GM12878 (cell line): ENCODE measurements around the gene CELSR3. TPM values are rescaled to one million over a fixed set of nuclear protein-coding genes. Genes with fewer than 3 reads are reported as not detected.

Source experiments
- ATF7 ChIP-seq: fragments of 450-650 bp; IDR thresholded peaks from 2 replicates; pipeline ENCODE4 v1.6.1; 2016; ENCODE audit warnings: low read depth, mild to moderate bottlenecking
- BACH1 ChIP-seq: fragments of 450-650 bp; IDR thresholded peaks from 2 replicates; pipeline ENCODE4 v1.6.1; 2017; ENCODE audit warnings: mild to moderate bottlenecking, borderline replicate concordance
- BHLHE40 ChIP-seq, 2 experiments: fragments of 450-650 bp in 1 of 2; IDR thresholded peaks; 2 replicates each; pipeline ENCODE4 v1.6.1; 2011 to 2017; ENCODE audit warnings: low read depth in 2 of 2, borderline replicate concordance in 1 of 2, improper control_type of control experiment in 1 of 2, low read length in 1 of 2, mild to moderate bottlenecking in 1 of 2
- CHD1 ChIP-seq: IDR thresholded peaks from 2 replicates; pipeline ENCODE4 v1.6.1; 2012; ENCODE audit warnings: low read depth, low read length, improper control_type of control experiment
- FOXK2 ChIP-seq: fragments of 450-650 bp; IDR thresholded peaks from 2 replicates; pipeline ENCODE4 v1.6.1; 2017; ENCODE audit warnings: mild to moderate bottlenecking, moderate library complexity
- HCFC1 ChIP-seq: fragments of 150-350 bp; IDR thresholded peaks from 2 replicates; pipeline ENCODE4 v1.6.1; 2014; ENCODE audit warnings: low read length
- KLF5 ChIP-seq: fragments of 450-650 bp; IDR thresholded peaks from 2 replicates; pipeline ENCODE4 v1.6.1; 2014; ENCODE audit warnings: mild to moderate bottlenecking; ENCODE audit not compliant: partially characterized antibody
- NRF1 ChIP-seq: conservative IDR thresholded peaks from 2 replicates; pipeline ENCODE4 v1.6.1; 2011; ENCODE audit warnings: mild to moderate bottlenecking, low read depth, low read length, improper control_type of control experiment
- POLR2A ChIP-seq: IDR thresholded peaks from 2 replicates; pipeline ENCODE4 v1.6.1; 2011; ENCODE audit warnings: low read depth, mild to moderate bottlenecking, low read length
- SIX5 ChIP-seq: IDR thresholded peaks from 2 replicates; pipeline ENCODE4 v1.6.1; 2011; ENCODE audit warnings: mild to moderate bottlenecking, low read depth, low read length, moderate library complexity; ENCODE audit not compliant: severe bottlenecking
- SREBF1 ChIP-seq: IDR thresholded peaks from 2 replicates; pipeline ENCODE4 v1.6.1; 2012; ENCODE audit warnings: mild to moderate bottlenecking, low read length
- TCF12 ChIP-seq: IDR thresholded peaks from 2 replicates; pipeline ENCODE4 v1.6.1; 2011; ENCODE audit warnings: low read depth, mild to moderate bottlenecking, low read length
- WRNIP1 ChIP-seq: IDR thresholded peaks from 2 replicates; pipeline ENCODE4 v1.6.1; 2011; ENCODE audit warnings: low read depth, low read length, improper control_type of control experiment, borderline replicate concordance
- YY1 ChIP-seq: IDR thresholded peaks from 2 replicates; pipeline ENCODE4 v1.6.1; 2011; ENCODE audit warnings: low read depth, mild to moderate bottlenecking, low read length
- ZBTB4 ChIP-seq: fragments of 450-650 bp; formaldehyde crosslinking; IDR thresholded peaks from 2 replicates; pipeline ENCODE4 v1.4.0; 2022; ENCODE audit warnings: mild to moderate bottlenecking, moderate library complexity
- ZNF274 ChIP-seq: IDR thresholded peaks from one replicate; pipeline ENCODE4 v1.8.0; 2011; ENCODE audit not compliant: insufficient read length, insufficient read depth
- polyA plus RNA-seq, 11 experiments: library from polyadenylated mRNA; depleted of rRNA in 4 of 11; unstranded in 6 of 11; stranded (reverse) in 5 of 11; fragments of >200 nt; fragmentation: Nextera tagmentation in 4 of 11; fragmentation: Illumina TruSeq in 1 of 11; extraction: Ambion mirVana in 4 of 11; extraction: Trizol in 1 of 11; gene quantifications; 1 replicate in 1 of 11; 2 replicates in 10 of 11; pipeline versions ENCODE4 v1.2.1 to v1.2.3, GENCODE V29; 2011 to 2016; ENCODE audit warnings: inconsistent platforms in 2 of 11, missing spikeins in 2 of 11, low read depth in 1 of 11
- total RNA-seq, 4 experiments: library from RNA; depleted of rRNA in 3 of 4; stranded (reverse); fragments of >200 nt in 3 of 4; fragmentation: Illumina TruSeq in 1 of 4; extraction: Trizol in 1 of 4; gene quantifications; 2 replicates each; pipeline versions ENCODE4 v1.2.1 to v1.2.3, GENCODE V29; 2013 to 2021
- TF ChIP-seq, protein P1 (sequence below): IDR thresholded peaks from 2 replicates; pipeline ENCODE4 v1.6.1; 2012; ENCODE audit warnings: mild to moderate bottlenecking, low read depth, low read length
- TF ChIP-seq, protein P2 (sequence below): fragments of 450-650 bp; IDR thresholded peaks from 2 replicates; pipeline ENCODE4 v1.6.1; 2017; ENCODE audit warnings: antibody characterized with exemption, mild to moderate bottlenecking, moderate library complexity

Gene CELSR3
- total and polyA plus RNA-seq, 10 of the 15 experiments (the other 5 are each of a cell fraction or from before 2014, with no cell fraction given), result 0.08 to 1.6 (median 0.57) TPM

DNA sequence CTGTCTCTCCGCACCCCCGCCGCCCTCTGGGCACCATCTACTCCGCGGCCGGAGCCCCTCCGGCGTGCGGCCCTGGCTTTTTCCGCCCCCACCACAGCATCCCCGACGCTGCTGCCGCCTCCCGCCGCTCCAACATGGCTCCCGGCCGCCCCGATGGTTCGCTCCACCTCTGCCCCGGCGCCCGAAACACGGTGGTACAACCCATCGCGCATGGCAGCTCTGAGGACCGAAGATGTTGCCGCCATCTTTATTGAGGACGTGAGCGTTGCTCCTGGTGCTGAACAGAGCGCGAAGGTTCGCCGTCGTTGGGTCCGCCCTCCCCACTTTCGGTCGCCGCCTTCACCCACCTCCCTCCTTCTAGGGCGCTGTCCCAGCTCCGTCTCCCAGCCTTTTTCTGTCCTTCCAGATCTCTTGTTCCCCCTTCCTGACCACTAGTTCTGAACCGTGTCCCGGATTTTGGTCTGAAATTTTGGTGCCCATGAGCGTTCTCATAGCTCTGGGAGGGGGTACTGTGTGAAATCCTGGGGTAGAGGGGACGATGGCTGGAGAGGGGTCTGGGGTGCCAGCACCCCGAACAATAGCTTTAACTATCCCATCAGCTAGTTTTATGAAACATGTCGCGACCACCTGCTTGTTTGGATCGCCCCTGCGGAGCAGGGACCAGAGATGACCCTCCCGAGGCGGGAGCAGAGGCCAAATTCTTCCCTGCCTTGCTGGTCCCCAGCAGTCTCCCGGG lies at the start of gene CELSR3 (continued):
- TF ChIP-seq, protein P1, sequence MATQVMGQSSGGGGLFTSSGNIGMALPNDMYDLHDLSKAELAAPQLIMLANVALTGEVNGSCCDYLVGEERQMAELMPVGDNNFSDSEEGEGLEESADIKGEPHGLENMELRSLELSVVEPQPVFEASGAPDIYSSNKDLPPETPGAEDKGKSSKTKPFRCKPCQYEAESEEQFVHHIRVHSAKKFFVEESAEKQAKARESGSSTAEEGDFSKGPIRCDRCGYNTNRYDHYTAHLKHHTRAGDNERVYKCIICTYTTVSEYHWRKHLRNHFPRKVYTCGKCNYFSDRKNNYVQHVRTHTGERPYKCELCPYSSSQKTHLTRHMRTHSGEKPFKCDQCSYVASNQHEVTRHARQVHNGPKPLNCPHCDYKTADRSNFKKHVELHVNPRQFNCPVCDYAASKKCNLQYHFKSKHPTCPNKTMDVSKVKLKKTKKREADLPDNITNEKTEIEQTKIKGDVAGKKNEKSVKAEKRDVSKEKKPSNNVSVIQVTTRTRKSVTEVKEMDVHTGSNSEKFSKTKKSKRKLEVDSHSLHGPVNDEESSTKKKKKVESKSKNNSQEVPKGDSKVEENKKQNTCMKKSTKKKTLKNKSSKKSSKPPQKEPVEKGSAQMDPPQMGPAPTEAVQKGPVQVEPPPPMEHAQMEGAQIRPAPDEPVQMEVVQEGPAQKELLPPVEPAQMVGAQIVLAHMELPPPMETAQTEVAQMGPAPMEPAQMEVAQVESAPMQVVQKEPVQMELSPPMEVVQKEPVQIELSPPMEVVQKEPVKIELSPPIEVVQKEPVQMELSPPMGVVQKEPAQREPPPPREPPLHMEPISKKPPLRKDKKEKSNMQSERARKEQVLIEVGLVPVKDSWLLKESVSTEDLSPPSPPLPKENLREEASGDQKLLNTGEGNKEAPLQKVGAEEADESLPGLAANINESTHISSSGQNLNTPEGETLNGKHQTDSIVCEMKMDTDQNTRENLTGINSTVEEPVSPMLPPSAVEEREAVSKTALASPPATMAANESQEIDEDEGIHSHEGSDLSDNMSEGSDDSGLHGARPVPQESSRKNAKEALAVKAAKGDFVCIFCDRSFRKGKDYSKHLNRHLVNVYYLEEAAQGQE, result peak; percentile 59; the same call in 1 of the 2 replicates
- peak; percentile 69 for TF ChIP-seq SREBF1
- peak; percentile 80 for TF ChIP-seq ATF7
- no peak for TF ChIP-seq BACH1
- peak; percentile 41; the same call in 1 of the 2 replicates for TF ChIP-seq HCFC1
- no peak for TF ChIP-seq WRNIP1
- TF ChIP-seq, protein P2, sequence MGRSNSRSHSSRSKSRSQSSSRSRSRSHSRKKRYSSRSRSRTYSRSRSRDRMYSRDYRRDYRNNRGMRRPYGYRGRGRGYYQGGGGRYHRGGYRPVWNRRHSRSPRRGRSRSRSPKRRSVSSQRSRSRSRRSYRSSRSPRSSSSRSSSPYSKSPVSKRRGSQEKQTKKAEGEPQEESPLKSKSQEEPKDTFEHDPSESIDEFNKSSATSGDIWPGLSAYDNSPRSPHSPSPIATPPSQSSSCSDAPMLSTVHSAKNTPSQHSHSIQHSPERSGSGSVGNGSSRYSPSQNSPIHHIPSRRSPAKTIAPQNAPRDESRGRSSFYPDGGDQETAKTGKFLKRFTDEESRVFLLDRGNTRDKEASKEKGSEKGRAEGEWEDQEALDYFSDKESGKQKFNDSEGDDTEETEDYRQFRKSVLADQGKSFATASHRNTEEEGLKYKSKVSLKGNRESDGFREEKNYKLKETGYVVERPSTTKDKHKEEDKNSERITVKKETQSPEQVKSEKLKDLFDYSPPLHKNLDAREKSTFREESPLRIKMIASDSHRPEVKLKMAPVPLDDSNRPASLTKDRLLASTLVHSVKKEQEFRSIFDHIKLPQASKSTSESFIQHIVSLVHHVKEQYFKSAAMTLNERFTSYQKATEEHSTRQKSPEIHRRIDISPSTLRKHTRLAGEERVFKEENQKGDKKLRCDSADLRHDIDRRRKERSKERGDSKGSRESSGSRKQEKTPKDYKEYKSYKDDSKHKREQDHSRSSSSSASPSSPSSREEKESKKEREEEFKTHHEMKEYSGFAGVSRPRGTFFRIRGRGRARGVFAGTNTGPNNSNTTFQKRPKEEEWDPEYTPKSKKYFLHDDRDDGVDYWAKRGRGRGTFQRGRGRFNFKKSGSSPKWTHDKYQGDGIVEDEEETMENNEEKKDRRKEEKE, result peak; percentile 80
- peak; percentile 45; the same call in 1 of the 2 replicates for TF ChIP-seq POLR2A
- no peak for TF ChIP-seq NRF1
- peak; percentile 80 for TF ChIP-seq KLF5
- TF ChIP-seq CHD1, result peak; percentile 96
- TF ChIP-seq FOXK2, result peak; percentile 91
- TF ChIP-seq YY1, result peak; percentile 97
- TF ChIP-seq ZBTB4 (CRISPR knock-in tag), result no peak
- peak; percentile 87 to 90 for TF ChIP-seq BHLHE40 (IDR thresholded peaks at IDR 0.05; ENCODE audit: borderline replicate concordance in 1 of 2, low read depth in 2 of 2, low read length in 1 of 2)
- TF ChIP-seq TCF12, result 0 out of 2 replicates have a peak, but pooled peaks have one; percentile 31
- TF ChIP-seq ZNF274, result no peak
- peak; percentile 65 for TF ChIP-seq SIX5
